RKO (cell line): ENCODE measurements around the gene INPP5F.
A peak's percentile ranks its signal among the peaks of the same experiment; 100 is the strongest.
"Not testable (repeated sequence)": the region's sequence is repeated elsewhere in the genome, so short reads cannot be mapped to it uniquely, and the experiment has no call there.

ENCODE experiments used
- DNase-seq: peaks from one replicate; pipeline ENCODE4 v3.0.0-alpha.2; 2016; ENCODE audit warnings: low spot score

INPP5F gene

GRCh38 chr10:119863951-119864565 lies 138.2 kb downstream of the INPP5F start:
- no peak for DNase-seq

DNA sequence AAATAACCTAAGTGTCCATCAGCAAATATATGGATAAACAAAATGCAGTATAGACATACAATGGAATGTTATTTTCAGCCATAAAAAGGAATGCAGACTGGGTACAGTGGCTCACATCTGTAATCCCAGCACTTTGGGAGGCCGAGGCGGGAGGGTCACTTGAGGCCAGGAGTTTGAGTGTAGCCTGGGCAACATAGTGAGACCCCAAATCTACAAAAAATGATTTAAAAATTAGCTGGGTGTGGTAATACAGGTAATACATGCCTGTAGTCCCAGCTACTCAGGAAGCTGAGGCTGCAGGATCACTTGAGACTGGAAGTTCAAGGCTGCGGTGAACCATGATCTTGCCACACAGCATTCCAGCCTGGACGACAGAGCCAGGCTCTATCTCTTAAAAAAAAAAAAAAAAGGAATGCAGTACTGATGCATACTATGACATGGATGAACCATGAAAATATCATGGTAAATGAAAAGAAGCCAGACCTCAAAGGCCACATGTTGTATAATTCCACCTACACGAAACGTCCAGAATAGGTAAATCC lies 139.9 kb downstream of the INPP5F start:
- DNase-seq: no peak

- DNase-seq: no peak
These were observed 141.5 kb downstream of the INPP5F start for GRCh38 chr10:119867317-119867716.

- DNase-seq: not testable (repeated sequence)
These were observed 143.5 kb downstream of the INPP5F start for GRCh38 chr10:119869398-119869797.

DNA sequence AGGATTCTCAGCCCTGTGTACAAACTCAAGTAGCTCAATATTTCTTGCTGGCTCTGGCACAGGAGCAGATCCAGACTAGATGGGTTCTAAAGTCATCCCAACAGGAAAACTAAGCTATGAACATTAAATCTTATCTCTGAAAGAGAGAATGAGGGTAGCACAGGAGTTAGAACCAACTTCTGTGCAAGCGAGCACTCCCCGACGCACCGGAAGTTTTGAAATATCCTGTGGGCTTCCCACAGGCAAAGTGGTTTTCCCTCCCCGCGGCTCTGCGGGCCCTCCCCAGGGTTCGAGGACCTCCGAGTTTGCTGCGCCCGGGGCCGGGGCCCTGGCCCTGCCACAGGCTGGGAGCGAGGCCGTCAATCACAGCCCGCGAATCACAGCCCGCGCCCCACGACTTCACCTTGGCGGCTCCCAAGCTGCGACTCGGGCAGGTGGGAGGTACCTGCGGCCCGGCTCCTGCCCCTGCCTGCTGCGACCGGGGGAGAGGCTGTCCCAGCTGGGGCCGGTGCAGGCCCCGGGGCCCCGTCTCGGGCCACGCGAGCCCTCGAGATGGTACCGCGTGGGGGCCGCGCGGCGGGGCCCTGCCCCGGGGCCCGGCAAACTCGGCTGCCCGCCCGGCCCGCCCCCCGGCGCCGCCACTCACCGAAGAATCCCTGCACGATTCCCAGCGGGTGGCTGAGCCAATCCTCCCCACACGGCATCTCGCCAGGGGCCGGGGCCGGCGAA lies 146.2 kb downstream of the INPP5F start:
- DNase-seq: peak; percentile 40

GRCh38 chr10:119872610-119872859 lies 146.7 kb downstream of the INPP5F start, which contains the start of gene MCMBP:
MCMBP (minus strand) TSS chr10:119872843; CDS start chr10:119872584, 259 bp downstream.
- DNase-seq: no peak

DNA sequence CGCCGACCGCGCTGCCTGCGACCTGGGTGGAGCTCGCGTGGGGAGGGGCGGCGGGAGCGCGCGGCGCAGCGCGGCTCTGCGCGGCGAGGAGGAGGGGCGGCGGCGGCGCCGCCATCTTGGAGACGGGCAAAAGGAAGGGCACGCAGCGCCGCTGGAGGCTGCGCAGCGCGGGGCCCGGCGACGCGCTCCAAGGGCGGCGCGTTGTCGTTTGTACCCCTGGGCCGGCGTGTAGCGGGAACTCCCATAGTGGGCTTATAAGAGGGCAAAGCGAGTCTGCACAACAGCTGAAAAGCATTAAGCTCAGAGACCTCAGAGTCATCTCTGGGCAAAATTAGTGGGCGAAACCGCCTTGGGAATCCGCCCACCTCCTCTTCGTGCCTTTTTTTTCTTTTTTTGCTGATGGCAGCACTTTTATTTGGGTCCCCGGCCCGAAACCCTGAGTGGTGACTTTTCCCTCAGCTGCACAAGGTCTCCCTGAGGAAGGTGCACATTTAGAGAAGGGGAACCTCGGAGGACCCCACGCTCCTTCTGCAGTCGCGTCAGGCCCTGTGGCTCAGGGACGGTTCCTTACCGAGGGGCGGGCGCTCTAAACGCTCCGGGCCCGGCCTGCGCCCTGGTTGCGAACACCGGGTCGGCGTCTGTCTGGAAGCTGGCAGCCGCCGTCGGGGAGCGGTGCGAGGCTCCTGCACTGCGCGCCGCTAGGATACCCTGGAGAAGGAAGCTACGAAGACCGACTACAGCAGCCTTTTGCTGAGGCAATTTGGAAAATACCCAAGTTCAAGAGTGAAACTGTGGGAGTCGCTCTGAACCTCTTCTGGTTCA lies 147.2 kb downstream of the INPP5F start:
- DNase-seq: peak; percentile 86

DNA sequence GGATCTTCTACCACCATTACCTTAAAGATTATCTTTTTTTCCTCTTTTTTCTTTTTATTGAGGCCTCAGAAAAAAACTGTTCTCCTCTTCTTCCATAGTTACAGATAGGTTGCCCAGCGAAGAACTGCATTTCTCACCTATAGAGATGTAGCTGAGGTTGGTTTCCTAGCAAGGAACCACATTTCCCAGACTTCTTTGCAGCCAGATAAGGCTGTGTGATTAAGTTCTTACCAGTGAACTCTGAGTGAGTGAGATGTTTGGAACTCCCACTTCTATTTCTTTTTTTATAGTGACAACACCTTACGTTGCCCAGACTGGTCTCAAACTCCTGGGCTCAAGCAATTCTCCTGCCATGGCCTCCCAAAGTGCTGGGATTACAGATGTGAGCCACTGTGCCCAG lies 152.7 kb downstream of the INPP5F start:
- DNase-seq: no peak
